ENCODE data around the gene ZNF860. TPM values are rescaled to one million over a fixed set of nuclear protein-coding genes. Genes with fewer than 3 reads are reported as not detected.

ZNF860 gene
- total RNA-seq, 3 donors from 2014 or later = 0.63 to 1.0 (median 0.70) TPM

DNA sequence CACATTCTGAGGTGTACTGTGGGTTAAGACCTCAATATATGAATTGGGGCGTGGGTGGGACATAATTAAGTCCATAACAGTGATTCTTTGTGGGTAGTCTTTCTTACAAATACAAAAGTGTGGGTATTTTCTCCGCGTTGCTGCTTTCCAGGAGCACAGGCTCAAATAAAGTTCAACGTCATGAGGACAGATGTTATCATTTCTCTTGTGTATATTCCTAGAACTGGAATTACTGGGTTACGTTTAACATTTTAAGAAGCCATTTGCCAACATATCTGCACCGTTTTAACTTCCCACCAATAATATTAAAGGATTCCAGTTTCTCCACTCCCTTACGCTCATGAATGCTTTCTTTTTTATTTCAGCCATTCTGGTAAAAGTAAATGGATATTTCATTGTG, 39.6 kb downstream of the ZNF860 start:
- no peak overlapping the region for H3K4me3 ChIP-seq
- intact Hi-C loops (cut with DNase I, micrococcal nuclease) = loop anchor here in 1 of 2 donors (5.0 kb wide), 1 partner anchor 121 kb away; no protein-coding TSS in a partner anchor

DNA sequence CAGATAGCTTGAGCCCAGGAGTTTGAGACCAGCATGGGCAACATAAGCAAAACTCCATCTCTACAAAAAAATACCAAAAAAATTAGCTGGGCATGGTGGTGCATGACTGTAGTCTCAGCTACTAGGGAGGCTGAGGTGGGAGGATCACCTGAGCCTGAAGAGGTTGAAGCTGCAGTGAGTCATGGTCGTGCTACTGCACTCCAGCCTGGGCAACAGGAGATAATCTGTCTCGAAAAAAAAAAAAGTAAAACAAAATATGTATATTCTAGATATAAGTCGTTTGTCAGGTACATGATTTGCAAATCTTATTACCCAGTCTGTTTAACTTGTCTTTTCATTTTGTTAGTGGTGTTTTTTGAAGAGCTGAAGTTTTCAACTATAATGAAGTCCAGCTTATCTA, 40.2 kb downstream of the ZNF860 start:
- Histone ChIP-seq H3K4me3 (no peak overlapping the region), H3K9me3 (no peaks in the 10 kb centered on the region), H3K36me3 (ENCODE audit: low read depth) (no peaks in the 10 kb centered on the region), H3K4me1 (ENCODE audit: low read depth) (no peaks in the 10 kb centered on the region)
- DNase-seq (no peak), ATAC-seq (no peak)
- intact Hi-C loops (cut with DNase I, micrococcal nuclease) = loop anchor here in 1 of 2 donors (5.0 kb wide), 1 partner anchor 121 kb away; no protein-coding TSS in a partner anchor
- TF ChIP-seq, protein P1, sequence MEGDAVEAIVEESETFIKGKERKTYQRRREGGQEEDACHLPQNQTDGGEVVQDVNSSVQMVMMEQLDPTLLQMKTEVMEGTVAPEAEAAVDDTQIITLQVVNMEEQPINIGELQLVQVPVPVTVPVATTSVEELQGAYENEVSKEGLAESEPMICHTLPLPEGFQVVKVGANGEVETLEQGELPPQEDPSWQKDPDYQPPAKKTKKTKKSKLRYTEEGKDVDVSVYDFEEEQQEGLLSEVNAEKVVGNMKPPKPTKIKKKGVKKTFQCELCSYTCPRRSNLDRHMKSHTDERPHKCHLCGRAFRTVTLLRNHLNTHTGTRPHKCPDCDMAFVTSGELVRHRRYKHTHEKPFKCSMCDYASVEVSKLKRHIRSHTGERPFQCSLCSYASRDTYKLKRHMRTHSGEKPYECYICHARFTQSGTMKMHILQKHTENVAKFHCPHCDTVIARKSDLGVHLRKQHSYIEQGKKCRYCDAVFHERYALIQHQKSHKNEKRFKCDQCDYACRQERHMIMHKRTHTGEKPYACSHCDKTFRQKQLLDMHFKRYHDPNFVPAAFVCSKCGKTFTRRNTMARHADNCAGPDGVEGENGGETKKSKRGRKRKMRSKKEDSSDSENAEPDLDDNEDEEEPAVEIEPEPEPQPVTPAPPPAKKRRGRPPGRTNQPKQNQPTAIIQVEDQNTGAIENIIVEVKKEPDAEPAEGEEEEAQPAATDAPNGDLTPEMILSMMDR (IDR thresholded peaks at IDR 0.05) = no peak

More for the DNA sequence above, 39.6 kb downstream of the ZNF860 start:
- ATAC-seq = no peak
- no peaks in the 10 kb centered on the region for H3K9me3 ChIP-seq
- no peaks in the 10 kb centered on the region for H3K4me1 ChIP-seq (ENCODE audit: low read depth)
- DNase-seq = no peak
- TF ChIP-seq, protein P1 (IDR thresholded peaks at IDR 0.05) = no peak
- no peaks in the 10 kb centered on the region for H3K36me3 ChIP-seq (ENCODE audit: low read depth)

DNA sequence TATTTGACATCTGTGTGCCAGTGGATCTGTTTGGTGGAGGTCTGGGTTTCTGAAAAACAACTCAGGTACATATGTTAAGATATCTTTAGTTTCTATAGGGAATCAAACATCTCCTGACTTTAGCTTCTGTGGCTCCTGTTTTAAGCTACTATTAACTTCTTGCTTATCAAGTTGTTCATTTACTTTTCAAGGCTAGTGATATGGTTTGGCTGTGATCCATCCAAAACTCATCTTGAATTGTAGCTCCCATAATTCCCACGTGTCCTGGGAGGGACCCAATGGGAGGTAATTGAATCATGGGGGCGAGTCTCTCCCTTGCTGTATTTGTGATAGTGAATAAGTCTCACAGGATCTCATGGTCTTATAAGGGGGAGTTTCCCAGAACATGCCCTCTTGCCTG, 41.4 kb downstream of the ZNF860 start:
- intact Hi-C loops (cut with DNase I, micrococcal nuclease) = loop anchor here in 1 of 2 donors (5.0 kb wide), 1 partner anchor 119 kb away; no protein-coding TSS in a partner anchor
- Histone ChIP-seq H3K4me1 (ENCODE audit: low read depth) (no peaks in the 10 kb centered on the region), H3K36me3 (ENCODE audit: low read depth) (no peaks in the 10 kb centered on the region), H3K4me3 (no peak overlapping the region), H3K9me3 (no peaks in the 10 kb centered on the region)
- peak in 1 of 3 donors; percentile 46 for DNase-seq
- peak; percentile 67 for ATAC-seq
- TF ChIP-seq, protein P1 (IDR thresholded peaks at IDR 0.05) = no peak

DNA sequence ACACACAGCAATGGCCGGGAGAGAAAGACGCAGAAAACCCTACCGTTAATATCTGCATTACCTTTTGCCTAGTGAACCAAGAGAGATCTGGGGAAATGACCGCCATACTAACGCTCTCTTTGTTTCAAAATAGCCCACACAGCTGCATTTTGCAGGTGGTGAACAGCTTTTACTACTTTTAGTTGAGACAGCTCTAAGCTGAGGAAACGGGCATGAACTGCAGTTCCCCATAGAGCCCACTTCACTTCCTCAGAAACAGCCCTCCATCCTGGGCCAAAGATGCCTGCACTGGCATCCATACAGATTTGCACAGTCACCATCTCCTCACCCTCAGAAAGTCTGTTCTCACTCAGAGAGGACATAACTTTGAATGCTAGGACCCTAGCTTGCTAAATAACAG, 45.0 kb downstream of the ZNF860 start:
- H3K36me3 ChIP-seq (ENCODE audit: low read depth) = no peaks in the 10 kb centered on the region
- TF ChIP-seq, protein P1 (IDR thresholded peaks at IDR 0.05) = no peak
- H3K4me1 ChIP-seq (ENCODE audit: low read depth) = no peaks in the 10 kb centered on the region
- intact Hi-C loops (cut with DNase I, micrococcal nuclease) = no loop called here
- DNase-seq (no peak), ATAC-seq (no peak)
- no peaks in the 10 kb centered on the region for H3K9me3 ChIP-seq
- H3K4me3 ChIP-seq = no peak overlapping the region

DNA sequence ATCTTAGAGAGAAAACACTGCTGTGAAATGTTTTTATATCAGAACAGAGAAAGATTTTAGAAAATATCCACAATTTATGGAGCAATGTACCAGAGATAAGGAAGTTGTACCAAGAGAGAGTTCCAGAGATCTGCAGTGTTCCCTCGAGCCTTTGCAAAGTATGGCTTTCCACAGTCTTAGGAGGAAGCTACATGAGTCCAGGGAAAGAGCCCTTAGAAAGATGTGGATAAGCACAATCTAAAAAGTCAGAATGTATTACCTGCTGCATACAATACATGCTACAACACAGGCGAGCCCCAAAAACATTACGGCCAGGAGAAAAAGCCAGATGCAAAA, 56.4 kb downstream of the ZNF860 start:
- ATAC-seq = no peak
- Histone ChIP-seq H3K9me3 (peaks cover 10% of the 10 kb centered on the region), H3K36me3 (ENCODE audit: low read depth) (no peaks in the 10 kb centered on the region), H3K4me3 (no peak overlapping the region), H3K4me1 (ENCODE audit: low read depth) (no peaks in the 10 kb centered on the region)
- TF ChIP-seq, protein P1 (IDR thresholded peaks at IDR 0.05) = no peak
- intact Hi-C loops (cut with DNase I, micrococcal nuclease) = no loop called here
- no peak for DNase-seq

DNA sequence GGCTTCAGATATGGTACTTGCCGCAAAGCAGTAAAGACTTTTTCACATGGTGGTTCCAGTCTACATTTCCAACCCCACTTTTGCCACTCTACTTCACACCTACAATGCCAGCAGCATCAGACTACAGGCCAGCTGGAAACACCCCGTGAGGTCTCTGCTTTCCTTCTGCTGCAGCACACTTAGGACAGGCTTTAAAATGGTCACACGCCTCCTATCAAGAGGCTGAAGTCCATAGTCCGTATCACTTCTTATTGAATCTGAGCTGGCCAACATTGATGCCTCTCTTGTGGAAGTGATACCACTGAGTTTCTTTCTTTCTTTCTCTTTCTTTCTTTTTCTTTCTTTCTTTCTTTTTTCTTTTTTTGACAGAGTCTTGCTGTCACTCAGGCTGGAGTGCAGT, 59.8 kb downstream of the ZNF860 start:
- no peaks in the 10 kb centered on the region for H3K36me3 ChIP-seq (ENCODE audit: low read depth)
- intact Hi-C loops (cut with DNase I, micrococcal nuclease) = no loop called here

More for the DNA sequence above, 59.8 kb downstream of the ZNF860 start:
- DNase-seq (peak in 1 of 3 donors; percentile 40), ATAC-seq (peak; percentile 76)
- Histone ChIP-seq H3K4me3 (no peak overlapping the region), H3K4me1 (ENCODE audit: low read depth) (peaks cover 12% of the 10 kb centered on the region), H3K9me3 (peaks cover 16% of the 10 kb centered on the region)
- TF ChIP-seq, protein P1 (IDR thresholded peaks at IDR 0.05) = no peak
